Putamen (tissue), 1 donor: ENCODE results near the gene CST5.
"Not testable (repeated sequence)": the region's sequence is repeated elsewhere in the genome, so short reads cannot be mapped to it uniquely, and the experiment has no call there.

Experiments used
- DNase-seq: peaks from one replicate; pipeline ENCODE4 v3.0.0-alpha.2; 2016; ENCODE audit warnings: low spot score

Gene CST5

GRCh38 chr20:23889775-23890187 is 10.2 kb upstream of the CST5 start:
- DNase-seq = peak; percentile 24

- no peak for DNase-seq
Observed at GRCh38 chr20:23887856-23888255, 8.3 kb upstream of the CST5 start.

GRCh38 chr20:23884771-23885162 is 5.2 kb upstream of the CST5 start:
- no peak for DNase-seq

GRCh38 chr20:23884136-23884770 is 4.7 kb upstream of the CST5 start:
- no peak for DNase-seq

GRCh38 chr20:23881371-23881770 is 1.8 kb upstream of the CST5 start:
- DNase-seq = no peak

GRCh38 chr20:23880417-23880816 is 869 bp upstream of the CST5 start:
- DNase-seq = no peak

GRCh38 chr20:23879811-23880374 is 345 bp upstream of the CST5 start:
- no peak for DNase-seq

GRCh38 chr20:23878787-23879186 is 761 bp downstream of the CST5 start:
- no peak for DNase-seq

GRCh38 chr20:23878016-23878542 is 1.5 kb downstream of the CST5 start:
- DNase-seq = not testable (repeated sequence)

GRCh38 chr20:23877524-23877923 is 2.0 kb downstream of the CST5 start:
- DNase-seq = no peak

GRCh38 chr20:23875606-23876237 is 3.8 kb downstream of the CST5 start:
- no peak for DNase-seq

- DNase-seq = no peak
Observed at GRCh38 chr20:23874747-23875146, 4.8 kb downstream of the CST5 start.

- DNase-seq = no peak
Observed at GRCh38 chr20:23873370-23874015, 6.1 kb downstream of the CST5 start.

GRCh38 chr20:23872065-23872464 is 7.5 kb downstream of the CST5 start:
- DNase-seq = no peak

GRCh38 chr20:23870461-23870860 is 9.1 kb downstream of the CST5 start:
- DNase-seq = no peak

GRCh38 chr20:23869520-23869919 is 10.0 kb downstream of the CST5 start:
- no peak for DNase-seq

- DNase-seq = no peak
Observed at GRCh38 chr20:23868321-23868720, 11.2 kb downstream of the CST5 start.

- no peak for DNase-seq
Observed at GRCh38 chr20:23867152-23867776, 12.3 kb downstream of the CST5 start.

GRCh38 chr20:23860771-23861170 is 18.8 kb downstream of the CST5 start:
- not testable (repeated sequence) for DNase-seq

GRCh38 chr20:23857962-23858595 is 21.5 kb downstream of the CST5 start:
- DNase-seq = no peak

- no peak for DNase-seq
Observed at GRCh38 chr20:23856736-23857135, 22.8 kb downstream of the CST5 start.

- DNase-seq = no peak
Observed at GRCh38 chr20:23856226-23856625, 23.3 kb downstream of the CST5 start.
